ENCODE data around the gene PRDX1. TPM values are rescaled to one million over a fixed set of nuclear protein-coding genes. Genes with fewer than 3 reads are reported as not detected.
A peak's percentile ranks its signal among the peaks of the same experiment; 100 is the strongest.

The PRDX1 gene
- total and polyA plus RNA-seq, 8 donors = 49.3 to 142 (median 84.4) TPM

DNA sequence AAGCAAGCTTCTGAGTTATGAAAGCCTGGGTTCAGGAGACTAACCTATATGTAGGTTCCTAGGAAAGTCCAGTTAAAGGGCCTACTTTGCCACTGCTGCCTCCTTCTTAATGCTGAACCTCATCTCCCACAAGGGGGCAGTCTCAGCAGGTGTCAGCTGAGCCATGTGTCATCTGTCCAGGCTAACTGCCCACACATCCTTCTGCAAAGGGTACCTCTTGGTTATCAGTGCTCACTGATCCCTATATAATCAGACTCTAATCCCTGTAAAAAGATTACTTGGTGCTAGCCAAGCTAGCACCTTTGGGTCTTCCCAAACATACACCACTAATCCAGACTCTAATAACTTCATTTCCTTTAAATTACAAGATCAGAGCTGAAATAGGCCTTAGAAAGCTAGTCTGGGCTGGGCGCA is 9.0 kb downstream of the PRDX1 start:
- 93 to 100% methylated on average over 1 of the region's 1 CpG for WGBS, 2 donors
- ATAC-seq (peak; percentile 74 to 94 (median 88)), FAIRE-seq (no peak), DNase-seq (peak in 5 of 6 donors; percentile 47 to 72 (median 50))
- H3K27ac ChIP-seq = no peak overlapping the region
- intact Hi-C loops (cut with DNase I) = loop anchor here in 1 of 3 donors (10.0 kb wide), 1 partner anchor 362 kb away; no protein-coding TSS in a partner anchor
- H3K36me3 ChIP-seq = peaks cover 6 to 69% (median 31%) of the 10 kb centered on the region in 3 donors
- H3K9me3 ChIP-seq = no peaks in the 10 kb centered on the region
- TF ChIP-seq, protein P1, sequence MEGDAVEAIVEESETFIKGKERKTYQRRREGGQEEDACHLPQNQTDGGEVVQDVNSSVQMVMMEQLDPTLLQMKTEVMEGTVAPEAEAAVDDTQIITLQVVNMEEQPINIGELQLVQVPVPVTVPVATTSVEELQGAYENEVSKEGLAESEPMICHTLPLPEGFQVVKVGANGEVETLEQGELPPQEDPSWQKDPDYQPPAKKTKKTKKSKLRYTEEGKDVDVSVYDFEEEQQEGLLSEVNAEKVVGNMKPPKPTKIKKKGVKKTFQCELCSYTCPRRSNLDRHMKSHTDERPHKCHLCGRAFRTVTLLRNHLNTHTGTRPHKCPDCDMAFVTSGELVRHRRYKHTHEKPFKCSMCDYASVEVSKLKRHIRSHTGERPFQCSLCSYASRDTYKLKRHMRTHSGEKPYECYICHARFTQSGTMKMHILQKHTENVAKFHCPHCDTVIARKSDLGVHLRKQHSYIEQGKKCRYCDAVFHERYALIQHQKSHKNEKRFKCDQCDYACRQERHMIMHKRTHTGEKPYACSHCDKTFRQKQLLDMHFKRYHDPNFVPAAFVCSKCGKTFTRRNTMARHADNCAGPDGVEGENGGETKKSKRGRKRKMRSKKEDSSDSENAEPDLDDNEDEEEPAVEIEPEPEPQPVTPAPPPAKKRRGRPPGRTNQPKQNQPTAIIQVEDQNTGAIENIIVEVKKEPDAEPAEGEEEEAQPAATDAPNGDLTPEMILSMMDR (IDR thresholded peaks at IDR 0.05) = peak; percentile 27 to 66 (median 52)
- H3K4me1 ChIP-seq = no peaks in the 10 kb centered on the region
- no peak overlapping the region for H3K4me3 ChIP-seq
- H3K27me3 ChIP-seq = no peaks in the 10 kb centered on the region

DNA sequence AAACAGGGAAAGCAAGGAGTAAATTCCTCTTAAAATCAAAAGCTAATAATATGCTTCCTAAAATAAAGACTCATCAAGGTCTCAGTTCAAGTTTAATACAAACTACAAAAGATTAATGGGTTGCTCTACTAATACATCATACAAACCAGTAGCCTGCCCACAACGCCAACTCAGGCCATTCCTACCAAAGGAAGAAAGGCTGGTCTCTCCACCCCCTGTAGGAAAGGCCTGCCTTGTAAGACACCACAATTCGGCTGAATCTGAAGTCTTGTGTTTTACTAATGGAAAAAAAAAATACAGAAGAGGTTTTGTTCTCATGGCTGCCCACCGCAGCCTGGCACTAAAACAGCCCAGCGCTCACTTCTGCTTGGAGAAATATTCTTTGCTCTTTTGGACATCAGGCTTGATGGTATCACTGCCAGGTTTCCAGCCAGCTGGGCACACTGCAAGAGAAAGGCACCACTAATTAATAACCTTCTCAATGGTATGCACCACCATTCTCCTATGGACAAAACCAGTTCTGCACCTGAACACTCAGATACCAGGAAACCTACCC is 10.6 kb downstream of the PRDX1 start:
- DNase-seq = no peak
- no peak for ATAC-seq
- H3K27ac ChIP-seq = no peak overlapping the region
- no peaks in the 10 kb centered on the region for H3K9me3 ChIP-seq
- H3K4me1 ChIP-seq = no peaks in the 10 kb centered on the region
- TF ChIP-seq, protein P1 (IDR thresholded peaks at IDR 0.05) = no peak
- peaks cover 6 to 54% (median 31%) of the 10 kb centered on the region in 3 donors for H3K36me3 ChIP-seq
- intact Hi-C loops (cut with DNase I) = loop anchor here in 1 of 3 donors (10.0 kb wide), 1 partner anchor 364 kb away; no protein-coding TSS in a partner anchor
- H3K27me3 ChIP-seq = no peaks in the 10 kb centered on the region
- no peak overlapping the region for H3K4me3 ChIP-seq
- no peak for FAIRE-seq
- WGBS, 2 donors = 89% methylated on average over 4 of the region's 4 CpGs

DNA sequence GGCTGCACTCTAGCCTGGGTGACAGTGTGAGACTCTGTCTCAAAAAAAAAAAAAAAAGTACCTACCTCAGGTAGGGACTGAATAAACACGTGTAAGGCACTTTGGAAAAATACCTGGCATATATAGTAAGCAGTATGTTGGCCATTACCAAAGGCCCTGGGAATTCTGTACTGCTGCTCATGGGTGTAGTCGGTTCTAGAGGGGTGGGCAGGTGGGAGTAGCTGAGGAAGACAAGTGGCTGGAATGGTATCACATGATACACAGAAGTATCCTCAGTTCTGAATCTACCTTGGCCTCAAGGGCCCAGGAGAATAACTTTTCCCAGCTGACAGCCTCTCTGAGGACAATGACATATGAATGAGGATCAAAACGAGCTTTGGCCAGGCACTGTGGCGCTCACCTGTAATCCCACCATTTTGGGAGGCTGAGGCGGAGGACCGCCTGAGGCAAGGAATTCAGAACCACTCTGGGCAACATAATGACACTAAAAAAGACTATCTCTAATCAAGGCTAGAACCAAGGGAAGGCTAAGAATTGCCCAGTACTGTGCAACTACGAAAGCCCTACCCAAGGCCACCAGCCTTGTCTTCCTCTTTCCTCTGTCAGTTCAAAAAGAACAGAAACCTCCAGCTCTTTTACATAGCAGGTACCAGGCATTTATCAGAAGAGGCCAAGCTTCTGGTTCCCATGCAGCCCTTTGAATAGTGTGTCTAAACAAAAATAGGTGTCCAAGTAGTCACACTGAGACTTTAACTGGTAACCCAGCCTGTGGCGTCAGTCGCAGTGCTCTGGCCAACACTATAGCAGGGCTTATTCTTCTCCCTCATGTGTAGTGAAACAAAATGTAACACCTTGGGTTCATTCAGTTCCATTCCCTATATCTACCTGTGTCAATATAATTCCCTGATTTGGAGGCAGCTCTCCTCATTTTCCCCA is 11.4 kb downstream of the PRDX1 start:
- H3K27me3 ChIP-seq = no peaks in the 10 kb centered on the region
- peaks cover 6 to 47% (median 31%) of the 10 kb centered on the region in 3 donors for H3K36me3 ChIP-seq
- ATAC-seq (no peak), FAIRE-seq (no peak), DNase-seq (no peak)
- WGBS, 2 donors = 68 to 77% methylated on average over 9 of the region's 9 CpGs
- no peaks in the 10 kb centered on the region for H3K9me3 ChIP-seq
- intact Hi-C loops (cut with DNase I) = loop anchor here in 1 of 3 donors (10.0 kb wide), 1 partner anchor 364 kb away; no protein-coding TSS in a partner anchor
- no peak overlapping the region for H3K27ac ChIP-seq
- no peak overlapping the region for H3K4me3 ChIP-seq
- TF ChIP-seq, protein P1 (IDR thresholded peaks at IDR 0.05) = no peak
- no peaks in the 10 kb centered on the region for H3K4me1 ChIP-seq

DNA sequence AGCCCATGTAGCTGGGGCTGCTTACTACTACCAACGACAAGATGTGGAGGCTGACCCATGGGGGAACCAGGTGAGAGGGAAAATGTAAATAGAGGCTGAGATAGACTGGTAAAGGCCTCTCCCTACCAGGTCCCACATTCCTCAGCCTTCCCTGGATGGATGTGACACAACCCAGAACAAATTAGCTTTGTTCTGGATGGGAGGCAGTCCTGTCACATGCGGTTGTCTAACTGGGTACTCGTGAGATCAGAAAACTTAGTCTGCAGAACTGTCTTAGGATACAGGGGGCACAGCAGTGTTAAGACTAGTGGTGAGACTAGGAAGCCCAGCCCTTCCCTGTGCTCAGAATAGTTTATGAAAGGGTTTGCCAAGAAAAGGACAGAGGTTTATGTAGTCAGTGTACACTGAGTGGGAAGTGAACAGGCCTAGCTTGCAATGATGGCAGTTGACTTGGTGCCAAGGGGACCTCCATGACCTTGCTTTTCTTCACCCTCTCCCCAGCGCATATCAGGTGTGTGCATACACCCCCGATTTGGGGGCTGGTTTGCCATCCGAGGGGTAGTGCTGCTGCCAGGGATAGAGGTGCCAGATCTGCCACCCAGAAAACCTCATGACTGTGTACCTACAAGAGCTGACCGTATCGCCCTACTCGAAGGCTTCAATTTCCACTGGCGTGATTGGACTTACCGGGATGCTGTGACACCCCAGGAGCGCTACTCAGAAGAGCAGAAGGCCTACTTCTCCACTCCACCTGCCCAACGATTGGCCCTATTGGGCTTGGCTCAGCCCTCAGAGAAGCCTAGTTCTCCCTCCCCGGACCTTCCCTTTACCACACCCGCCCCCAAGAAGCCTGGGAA is 13.2 kb downstream of the PRDX1 start:
- no peaks in the 10 kb centered on the region for H3K4me1 ChIP-seq
- H3K9me3 ChIP-seq = no peaks in the 10 kb centered on the region
- H3K36me3 ChIP-seq = peaks cover 3 to 30% (median 17%) of the 10 kb centered on the region in 3 donors
- ATAC-seq (peak; percentile 8 to 31 (median 14)), FAIRE-seq (no peak), DNase-seq (no peak)
- H3K4me3 ChIP-seq = no peak overlapping the region
- 69 to 71% methylated on average over 15 of the region's 15 CpGs for WGBS, 2 donors
- intact Hi-C loops (cut with DNase I) = no loop called here
- no peak overlapping the region for H3K27ac ChIP-seq
- TF ChIP-seq, protein P1 (IDR thresholded peaks at IDR 0.05) = no peak
- H3K27me3 ChIP-seq = no peaks in the 10 kb centered on the region
